ENCODE data around the gene SLC2A6. TPM values are rescaled to one million over a fixed set of nuclear protein-coding genes. Genes with fewer than 3 reads are reported as not detected.

Gene SLC2A6
- total and polyA plus RNA-seq, 2 experiments from 2014 or later, result 7.3 to 10.6 TPM

- no peaks in the 10 kb centered on the region for H3K27me3 ChIP-seq
- no peaks in the 10 kb centered on the region for H3K79me2 ChIP-seq
- peaks cover 7% of the 10 kb centered on the region for H3K4me1 ChIP-seq (ENCODE audit: insufficient read depth)
- H3K4me3 ChIP-seq, result no peak overlapping the region
- H2AFZ ChIP-seq, result no peak overlapping the region
- no peaks in the 10 kb centered on the region for H4K20me1 ChIP-seq (ENCODE audit: insufficient read depth, poor library complexity, severe bottlenecking)
- H3K4me2 ChIP-seq, result no peak overlapping the region
- no peak for TF ChIP-seq EZH2phosphoT487 (IDR thresholded peaks at IDR 0.05; ENCODE audit: low read depth, severe bottlenecking, unreplicated experiment)
- no peak for TF ChIP-seq CTCF (IDR thresholded peaks at IDR 0.05; ENCODE audit: poor library complexity)
- TF ChIP-seq EZH2 (IDR thresholded peaks at IDR 0.05; ENCODE audit: borderline replicate concordance), result no peak
- WGBS (ENCODE audit: low lambda C conversion rate, missing lambda C conversion rate), result 92% methylated on average over 18 of the region's 18 CpGs
- no peak for DNase-seq (ENCODE audit: low spot score)
- H3K9me3 ChIP-seq (ENCODE audit: low read depth), result no peaks in the 10 kb centered on the region
- H3K27ac ChIP-seq, result no peak overlapping the region
- H3K9me2 ChIP-seq (replicated peaks; ENCODE audit: insufficient read depth), result no peaks in the 10 kb centered on the region
- H3K36me3 ChIP-seq (replicated peaks; ENCODE audit: insufficient read depth, low read depth), result no peaks in the 10 kb centered on the region
These were observed 9.9 kb upstream of the SLC2A6 start for GRCh38 chr9:133488686-133489252.

- H3K27me3 ChIP-seq, result no peaks in the 10 kb centered on the region
- no peaks in the 10 kb centered on the region for H3K36me3 ChIP-seq (replicated peaks; ENCODE audit: insufficient read depth, low read depth)
- H3K79me2 ChIP-seq, result no peaks in the 10 kb centered on the region
- no peak for DNase-seq (ENCODE audit: low spot score)
- H3K27ac ChIP-seq, result no peak overlapping the region
- H3K4me1 ChIP-seq (ENCODE audit: insufficient read depth), result peaks cover 7% of the 10 kb centered on the region
- no peak overlapping the region for H3K4me2 ChIP-seq
- WGBS (ENCODE audit: low lambda C conversion rate, missing lambda C conversion rate), result 92% methylated on average over 8 of the region's 8 CpGs
- no peaks in the 10 kb centered on the region for H3K9me3 ChIP-seq (ENCODE audit: low read depth)
- TF ChIP-seq EZH2phosphoT487 (IDR thresholded peaks at IDR 0.05; ENCODE audit: low read depth, severe bottlenecking, unreplicated experiment) (no peak), CTCF (IDR thresholded peaks at IDR 0.05; ENCODE audit: poor library complexity) (no peak), EZH2 (IDR thresholded peaks at IDR 0.05; ENCODE audit: borderline replicate concordance) (no peak)
- H2AFZ ChIP-seq, result no peak overlapping the region
- no peaks in the 10 kb centered on the region for H4K20me1 ChIP-seq (ENCODE audit: insufficient read depth, poor library complexity, severe bottlenecking)
- H3K4me3 ChIP-seq, result no peak overlapping the region
- H3K9me2 ChIP-seq (replicated peaks; ENCODE audit: insufficient read depth), result no peaks in the 10 kb centered on the region
These were observed 8.4 kb upstream of the SLC2A6 start for GRCh38 chr9:133487331-133487725.

GRCh38 chr9:133485531-133486260 lies 6.8 kb upstream of the SLC2A6 start:
- DNase-seq (ENCODE audit: low spot score), result no peak
- Histone ChIP-seq H3K27ac (no peak overlapping the region), H2AFZ (no peak overlapping the region), H3K9me3 (ENCODE audit: low read depth) (no peaks in the 10 kb centered on the region), H3K27me3 (peaks cover 2% of the 10 kb centered on the region), H3K4me2 (no peak overlapping the region), H3K36me3 (replicated peaks; ENCODE audit: insufficient read depth, low read depth) (no peaks in the 10 kb centered on the region), H3K9me2 (replicated peaks; ENCODE audit: insufficient read depth) (no peaks in the 10 kb centered on the region), H3K79me2 (no peaks in the 10 kb centered on the region), H3K4me3 (no peak overlapping the region), H4K20me1 (ENCODE audit: insufficient read depth, poor library complexity, severe bottlenecking) (no peaks in the 10 kb centered on the region), H3K4me1 (ENCODE audit: insufficient read depth) (peaks cover 3% of the 10 kb centered on the region)
- TF ChIP-seq EZH2 (IDR thresholded peaks at IDR 0.05; ENCODE audit: borderline replicate concordance) (no peak), EZH2phosphoT487 (IDR thresholded peaks at IDR 0.05; ENCODE audit: low read depth, severe bottlenecking, unreplicated experiment) (no peak), CTCF (IDR thresholded peaks at IDR 0.05; ENCODE audit: poor library complexity) (no peak)
- WGBS (ENCODE audit: low lambda C conversion rate, missing lambda C conversion rate), result 85% methylated on average over 25 of the region's 25 CpGs
